ENCODE data around the gene SLC2A10.

Gene SLC2A10

DNA sequence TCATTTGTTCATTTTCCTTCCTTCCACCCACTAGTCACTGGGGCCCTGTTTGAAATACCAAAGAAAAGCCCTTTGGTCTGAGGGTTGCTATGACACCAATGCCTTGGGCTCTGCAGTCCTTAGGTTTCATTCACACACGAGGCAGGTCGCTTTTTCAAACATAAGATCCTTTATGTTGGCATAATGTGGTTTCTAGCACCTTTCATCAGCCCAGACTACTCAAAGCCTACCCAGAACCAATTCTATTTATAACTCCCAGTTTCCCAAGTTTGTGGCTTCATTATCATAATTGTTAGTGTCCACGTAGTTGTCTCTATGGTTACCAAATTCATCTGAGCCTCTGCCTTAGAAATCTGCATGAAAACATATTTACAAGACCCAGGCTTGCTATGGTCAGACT, 13.6 kb upstream of the SLC2A10 start:
- TF ChIP-seq, protein P1, sequence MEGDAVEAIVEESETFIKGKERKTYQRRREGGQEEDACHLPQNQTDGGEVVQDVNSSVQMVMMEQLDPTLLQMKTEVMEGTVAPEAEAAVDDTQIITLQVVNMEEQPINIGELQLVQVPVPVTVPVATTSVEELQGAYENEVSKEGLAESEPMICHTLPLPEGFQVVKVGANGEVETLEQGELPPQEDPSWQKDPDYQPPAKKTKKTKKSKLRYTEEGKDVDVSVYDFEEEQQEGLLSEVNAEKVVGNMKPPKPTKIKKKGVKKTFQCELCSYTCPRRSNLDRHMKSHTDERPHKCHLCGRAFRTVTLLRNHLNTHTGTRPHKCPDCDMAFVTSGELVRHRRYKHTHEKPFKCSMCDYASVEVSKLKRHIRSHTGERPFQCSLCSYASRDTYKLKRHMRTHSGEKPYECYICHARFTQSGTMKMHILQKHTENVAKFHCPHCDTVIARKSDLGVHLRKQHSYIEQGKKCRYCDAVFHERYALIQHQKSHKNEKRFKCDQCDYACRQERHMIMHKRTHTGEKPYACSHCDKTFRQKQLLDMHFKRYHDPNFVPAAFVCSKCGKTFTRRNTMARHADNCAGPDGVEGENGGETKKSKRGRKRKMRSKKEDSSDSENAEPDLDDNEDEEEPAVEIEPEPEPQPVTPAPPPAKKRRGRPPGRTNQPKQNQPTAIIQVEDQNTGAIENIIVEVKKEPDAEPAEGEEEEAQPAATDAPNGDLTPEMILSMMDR (IDR thresholded peaks at IDR 0.05; ENCODE audit: control insufficient read depth, extremely low read depth, insufficient read depth): no peak
- H3K4me3 ChIP-seq (ENCODE audit: low read depth, low read length): no peak overlapping the region
- no peak for DNase-seq (ENCODE audit: low read depth)

DNA sequence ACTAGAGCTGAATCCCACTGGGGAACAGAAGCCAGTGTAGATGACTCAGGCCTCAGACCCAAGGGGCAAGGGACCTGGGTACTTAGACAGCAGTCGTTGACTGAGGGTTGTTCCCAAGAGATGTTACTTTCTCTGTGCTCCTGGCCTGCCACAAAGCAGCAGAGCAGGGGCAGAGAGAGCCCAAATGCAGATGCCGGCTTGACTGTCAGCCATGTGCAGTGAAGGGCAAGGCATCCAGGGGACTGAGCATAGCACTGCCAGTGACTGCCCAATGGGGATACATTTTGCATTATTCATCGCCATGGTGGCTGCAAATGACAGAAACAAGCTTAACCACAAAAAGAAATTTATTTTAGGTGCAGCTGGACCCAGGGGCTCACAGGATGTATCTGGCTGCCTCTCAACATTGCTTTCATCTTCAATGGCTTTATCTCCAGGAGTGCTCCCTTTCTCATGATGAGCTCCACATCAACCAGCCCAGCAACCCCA, 12.6 kb upstream of the SLC2A10 start:
- DNase-seq (ENCODE audit: low read depth): no peak
- no peak overlapping the region for H3K4me3 ChIP-seq (ENCODE audit: low read depth, low read length)
- TF ChIP-seq, protein P1 (IDR thresholded peaks at IDR 0.05; ENCODE audit: control insufficient read depth, extremely low read depth, insufficient read depth): no peak

DNA sequence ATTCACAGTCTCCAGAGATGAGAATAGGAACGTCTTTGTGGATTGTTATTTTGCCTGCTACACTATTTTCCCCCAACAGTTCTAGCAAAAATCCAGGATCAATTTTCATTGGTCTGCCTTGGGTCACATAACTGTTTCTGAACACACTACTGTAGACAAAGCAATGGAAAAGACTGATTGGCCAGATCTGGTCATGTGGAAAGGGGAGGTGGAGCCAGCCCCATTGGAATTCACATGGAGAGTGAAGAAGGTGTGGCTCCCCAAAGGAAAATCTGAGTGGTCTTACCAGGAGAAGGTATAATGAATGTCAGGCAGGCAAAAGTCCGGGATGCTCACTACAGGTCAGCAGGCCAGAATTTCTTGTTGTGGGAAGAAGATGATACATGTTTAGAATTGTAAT, 10.7 kb upstream of the SLC2A10 start:
- H3K4me3 ChIP-seq (ENCODE audit: low read depth, low read length): no peak overlapping the region
- DNase-seq (ENCODE audit: low read depth): no peak
- TF ChIP-seq, protein P1 (IDR thresholded peaks at IDR 0.05; ENCODE audit: control insufficient read depth, extremely low read depth, insufficient read depth): no peak

DNA sequence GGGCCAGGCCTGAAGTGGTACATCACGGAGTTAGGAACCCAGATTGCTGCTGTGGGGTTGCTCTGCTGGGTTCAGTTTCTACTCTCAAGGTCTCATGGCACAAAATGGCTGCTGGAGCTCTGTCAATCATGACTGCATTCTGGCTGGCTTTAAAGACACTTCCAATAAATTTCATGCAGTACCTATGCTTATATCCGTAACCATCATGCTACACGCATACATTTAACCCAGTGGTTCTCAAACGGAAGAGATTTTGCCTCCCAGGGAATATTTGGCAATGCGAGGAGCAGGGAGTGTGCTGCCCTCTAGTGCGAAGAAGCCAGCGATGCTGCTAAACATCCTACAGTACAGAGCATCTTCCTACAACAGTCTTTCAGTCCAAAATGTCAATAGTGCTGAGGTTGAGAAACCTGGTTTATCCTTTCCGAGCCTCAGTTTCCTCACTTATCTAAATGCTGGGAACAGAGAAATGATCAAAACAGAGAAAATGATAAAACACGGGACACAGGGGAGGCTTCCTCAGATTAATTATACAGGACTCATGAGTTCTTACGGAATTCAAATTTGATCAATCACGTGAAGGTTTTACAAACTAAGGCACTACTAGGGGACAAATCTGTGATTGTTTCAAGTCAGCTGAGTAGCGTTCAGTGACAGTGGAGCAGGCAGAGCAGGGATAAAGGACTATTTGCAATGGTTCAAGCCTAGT, 9.6 kb upstream of the SLC2A10 start:
- DNase-seq (ENCODE audit: low read depth): no peak
- TF ChIP-seq, protein P1 (IDR thresholded peaks at IDR 0.05; ENCODE audit: control insufficient read depth, extremely low read depth, insufficient read depth): peak; percentile 52

DNA sequence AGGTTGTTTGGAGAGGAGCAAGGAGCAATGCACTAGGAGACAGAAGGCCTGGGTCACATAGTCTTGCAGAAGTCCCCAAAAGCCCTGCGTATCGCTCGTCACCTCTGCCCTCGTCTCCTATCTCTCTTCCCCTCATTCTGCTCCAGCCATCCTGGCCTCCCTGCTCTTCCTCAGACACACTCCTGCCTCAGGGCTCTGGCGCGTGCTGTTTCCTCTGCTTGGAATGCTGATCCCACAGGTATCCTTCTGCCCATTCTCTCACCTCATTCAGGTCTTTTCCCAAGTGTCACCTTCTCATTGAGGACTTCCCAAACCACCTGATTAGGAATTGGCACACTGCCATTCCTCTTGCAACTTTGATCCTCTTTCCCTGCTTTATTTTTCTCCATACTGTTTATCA, 9.0 kb upstream of the SLC2A10 start:
- DNase-seq (ENCODE audit: low read depth): no peak
- TF ChIP-seq, protein P1 (IDR thresholded peaks at IDR 0.05; ENCODE audit: control insufficient read depth, extremely low read depth, insufficient read depth): no peak

More for the DNA sequence above, 9.6 kb upstream of the SLC2A10 start:
- no peak overlapping the region for H3K4me3 ChIP-seq (ENCODE audit: low read depth, low read length)

DNA sequence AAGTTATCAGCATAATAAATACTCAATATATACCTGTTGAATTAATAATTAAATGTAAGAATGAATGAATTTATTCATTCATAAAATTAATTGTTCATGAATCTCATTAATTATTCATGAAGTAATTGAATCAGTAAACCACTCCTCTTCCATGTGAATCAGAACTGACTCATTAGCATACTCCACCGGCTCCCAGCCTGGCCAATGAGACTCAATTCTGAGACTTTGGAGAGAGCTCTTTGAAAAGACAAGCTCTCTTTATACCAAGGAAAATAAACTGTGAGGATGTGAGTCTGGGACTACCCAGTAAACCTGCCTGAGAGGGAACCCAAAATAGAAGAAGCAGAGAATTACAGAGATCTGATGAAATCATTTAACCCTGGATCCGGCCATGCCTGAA, 8.4 kb upstream of the SLC2A10 start:
- H3K4me3 ChIP-seq (ENCODE audit: low read depth, low read length): no peak overlapping the region
- no peak for DNase-seq (ENCODE audit: low read depth)
- TF ChIP-seq, protein P1 (IDR thresholded peaks at IDR 0.05; ENCODE audit: control insufficient read depth, extremely low read depth, insufficient read depth): no peak

More for the DNA sequence above, 9.0 kb upstream of the SLC2A10 start:
- no peak overlapping the region for H3K4me3 ChIP-seq (ENCODE audit: low read depth, low read length)

DNA sequence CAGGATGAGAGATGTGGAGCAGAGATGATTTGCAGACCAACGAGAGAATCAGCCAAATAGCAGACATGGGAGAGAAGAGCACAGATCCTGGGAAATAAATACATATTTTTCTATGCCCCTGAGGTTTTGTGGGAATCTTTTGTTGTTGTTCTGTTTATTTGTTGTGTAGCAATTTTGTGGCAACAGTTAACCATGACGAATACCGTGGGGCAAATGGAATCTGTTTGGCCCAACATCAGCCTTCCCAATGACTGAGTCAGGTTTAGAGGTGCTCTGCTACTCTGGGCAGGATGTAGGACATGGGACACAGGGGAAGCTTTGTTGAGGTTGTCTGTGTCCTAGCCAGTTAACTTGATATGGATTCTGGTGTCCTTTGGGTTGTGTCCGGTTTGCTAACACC, 7.9 kb upstream of the SLC2A10 start:
- no peak for DNase-seq (ENCODE audit: low read depth)
- TF ChIP-seq, protein P1 (IDR thresholded peaks at IDR 0.05; ENCODE audit: control insufficient read depth, extremely low read depth, insufficient read depth): no peak
- H3K4me3 ChIP-seq (ENCODE audit: low read depth, low read length): no peak overlapping the region

Data from LNCaP clone FGC (cell line).